GM18499 (cell line): ENCODE data around the gene ZFAND3.

ENCODE experiments used
- ATAC-seq: cut with Tn5 transposase; IDR thresholded peaks from one replicate; pipeline ENCODE4 v1.9.1; 2021; ENCODE audit warnings: moderate number of reproducible peaks; ENCODE audit not compliant: insufficient read depth, unreplicated experiment

The ZFAND3 gene

GRCh38 chr6:37819177-37819801 lies at the start of gene ZFAND3:
Gene ZFAND3, plus strand, starts transcription at chr6:37819727. Its CDS starts 219 bp downstream, at chr6:37819946.
- ATAC-seq = peak; percentile 64

GRCh38 chr6:37774028-37774680 lies 45.4 kb upstream of the ZFAND3 start:
- ATAC-seq = no peak

- no peak for ATAC-seq
Observed at GRCh38 chr6:37776566-37776965, 43.0 kb upstream of the ZFAND3 start.

GRCh38 chr6:37777272-37777834 lies 42.2 kb upstream of the ZFAND3 start:
- no peak for ATAC-seq

GRCh38 chr6:37779111-37779800 lies 40.3 kb upstream of the ZFAND3 start:
- no peak for ATAC-seq

GRCh38 chr6:37779902-37780628 lies 39.5 kb upstream of the ZFAND3 start:
- ATAC-seq = no peak

GRCh38 chr6:37781788-37782187 lies 37.7 kb upstream of the ZFAND3 start:
- ATAC-seq = no peak

- ATAC-seq = no peak
Observed at GRCh38 chr6:37783025-37783855, 36.3 kb upstream of the ZFAND3 start.

- no peak for ATAC-seq
Observed at GRCh38 chr6:37783856-37784584, 35.5 kb upstream of the ZFAND3 start.

- no peak for ATAC-seq
Observed at GRCh38 chr6:37784585-37784967, 35.0 kb upstream of the ZFAND3 start.

GRCh38 chr6:37785002-37785662 lies 34.4 kb upstream of the ZFAND3 start:
- ATAC-seq = no peak

- ATAC-seq = no peak
Observed at GRCh38 chr6:37785663-37786270, 33.8 kb upstream of the ZFAND3 start.

- no peak for ATAC-seq
Observed at GRCh38 chr6:37787216-37787615, 32.3 kb upstream of the ZFAND3 start.

- no peak for ATAC-seq
Observed at GRCh38 chr6:37788259-37788658, 31.3 kb upstream of the ZFAND3 start.

GRCh38 chr6:37791156-37791919 lies 28.2 kb upstream of the ZFAND3 start:
- peak; percentile 88 for ATAC-seq

- no peak for ATAC-seq
Observed at GRCh38 chr6:37792457-37793033, 27.0 kb upstream of the ZFAND3 start.

GRCh38 chr6:37793067-37793466 lies 26.5 kb upstream of the ZFAND3 start:
- ATAC-seq = no peak
